Ishikawa (cell line): ENCODE data around the gene TRIO.

Experiments used
- CEBPB ChIP-seq: IDR thresholded peaks from 2 replicates; pipeline ENCODE4 v1.6.1; 2012
- CREB1 ChIP-seq: IDR thresholded peaks from 2 replicates; pipeline ENCODE4 v1.6.1; 2012; ENCODE audit warnings: low read depth
- EGR1 ChIP-seq: IDR thresholded peaks from 2 replicates; pipeline ENCODE4 v1.6.1; 2012
- EP300 ChIP-seq: IDR thresholded peaks from 2 replicates; pipeline ENCODE4 v1.6.1; 2012; ENCODE audit warnings: borderline replicate concordance
- FOXM1 ChIP-seq: IDR thresholded peaks from 2 replicates; pipeline ENCODE4 v1.6.1; 2012; ENCODE audit warnings: low read depth, borderline replicate concordance
- NFIC ChIP-seq: IDR thresholded peaks from 2 replicates; pipeline ENCODE4 v1.6.1; 2012
- RAD21 ChIP-seq: IDR thresholded peaks from 2 replicates; pipeline ENCODE4 v1.6.1; 2012; ENCODE audit warnings: low read depth
- TAF1 ChIP-seq: IDR thresholded peaks from 2 replicates; pipeline ENCODE4 v1.6.1; 2012; ENCODE audit warnings: low read depth, mild to moderate bottlenecking
- TCF12 ChIP-seq: IDR thresholded peaks from 2 replicates; pipeline ENCODE4 v1.6.1; 2012; ENCODE audit warnings: low read depth
- TEAD4 ChIP-seq: IDR thresholded peaks from 2 replicates; pipeline ENCODE4 v1.6.1; 2012
- YY1 ChIP-seq: IDR thresholded peaks from 2 replicates; pipeline ENCODE4 v1.6.1; 2012; ENCODE audit warnings: low read depth
- ZBTB7A ChIP-seq: IDR thresholded peaks from 2 replicates; pipeline ENCODE4 v1.6.1; 2012; ENCODE audit warnings: low read depth
- TF ChIP-seq, protein P1 (sequence below): IDR thresholded peaks from 2 replicates; pipeline ENCODE4 v1.6.1; 2012
- TF ChIP-seq, protein P2 (sequence below): IDR thresholded peaks from 2 replicates; pipeline ENCODE4 v1.6.1; 2012
- TF ChIP-seq, protein P3 (sequence below): IDR thresholded peaks from 2 replicates; pipeline ENCODE4 v1.6.1; 2012; ENCODE audit warnings: low read depth, mild to moderate bottlenecking

TRIO gene

DNA sequence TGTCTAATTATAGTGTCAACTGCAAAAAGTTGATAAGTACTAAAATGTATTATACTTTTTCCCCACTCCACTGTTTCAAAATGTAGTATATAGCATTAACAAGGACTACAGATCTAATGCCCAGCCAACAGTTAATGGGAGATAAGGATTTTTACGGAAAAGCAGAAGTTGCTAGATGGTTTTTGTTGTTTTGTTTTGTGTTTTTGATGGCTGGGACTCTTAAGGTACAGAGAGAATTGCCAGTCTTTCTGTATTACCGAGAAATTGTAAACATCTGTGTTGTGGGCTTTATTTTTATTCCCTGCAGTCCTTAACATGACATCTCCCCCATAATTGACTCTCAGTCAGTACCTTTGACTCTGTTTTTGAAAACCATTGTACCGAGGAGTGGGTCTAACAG lies 44.0 kb downstream of the TRIO start:
- TF ChIP-seq, protein P1, sequence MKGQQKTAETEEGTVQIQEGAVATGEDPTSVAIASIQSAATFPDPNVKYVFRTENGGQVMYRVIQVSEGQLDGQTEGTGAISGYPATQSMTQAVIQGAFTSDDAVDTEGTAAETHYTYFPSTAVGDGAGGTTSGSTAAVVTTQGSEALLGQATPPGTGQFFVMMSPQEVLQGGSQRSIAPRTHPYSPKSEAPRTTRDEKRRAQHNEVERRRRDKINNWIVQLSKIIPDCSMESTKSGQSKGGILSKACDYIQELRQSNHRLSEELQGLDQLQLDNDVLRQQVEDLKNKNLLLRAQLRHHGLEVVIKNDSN: no peak
- TF ChIP-seq TAF1 (no peak), TCF12 (no peak), TEAD4 (no peak), EGR1 (no peak), FOXM1 (no peak), YY1 (no peak), NFIC (no peak), ZBTB7A (no peak), RAD21 (no peak), CREB1 (no peak), EP300 (no peak), CEBPB (no peak)
- TF ChIP-seq, protein P2, sequence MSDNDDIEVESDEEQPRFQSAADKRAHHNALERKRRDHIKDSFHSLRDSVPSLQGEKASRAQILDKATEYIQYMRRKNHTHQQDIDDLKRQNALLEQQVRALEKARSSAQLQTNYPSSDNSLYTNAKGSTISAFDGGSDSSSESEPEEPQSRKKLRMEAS: no peak
- TF ChIP-seq, protein P3, sequence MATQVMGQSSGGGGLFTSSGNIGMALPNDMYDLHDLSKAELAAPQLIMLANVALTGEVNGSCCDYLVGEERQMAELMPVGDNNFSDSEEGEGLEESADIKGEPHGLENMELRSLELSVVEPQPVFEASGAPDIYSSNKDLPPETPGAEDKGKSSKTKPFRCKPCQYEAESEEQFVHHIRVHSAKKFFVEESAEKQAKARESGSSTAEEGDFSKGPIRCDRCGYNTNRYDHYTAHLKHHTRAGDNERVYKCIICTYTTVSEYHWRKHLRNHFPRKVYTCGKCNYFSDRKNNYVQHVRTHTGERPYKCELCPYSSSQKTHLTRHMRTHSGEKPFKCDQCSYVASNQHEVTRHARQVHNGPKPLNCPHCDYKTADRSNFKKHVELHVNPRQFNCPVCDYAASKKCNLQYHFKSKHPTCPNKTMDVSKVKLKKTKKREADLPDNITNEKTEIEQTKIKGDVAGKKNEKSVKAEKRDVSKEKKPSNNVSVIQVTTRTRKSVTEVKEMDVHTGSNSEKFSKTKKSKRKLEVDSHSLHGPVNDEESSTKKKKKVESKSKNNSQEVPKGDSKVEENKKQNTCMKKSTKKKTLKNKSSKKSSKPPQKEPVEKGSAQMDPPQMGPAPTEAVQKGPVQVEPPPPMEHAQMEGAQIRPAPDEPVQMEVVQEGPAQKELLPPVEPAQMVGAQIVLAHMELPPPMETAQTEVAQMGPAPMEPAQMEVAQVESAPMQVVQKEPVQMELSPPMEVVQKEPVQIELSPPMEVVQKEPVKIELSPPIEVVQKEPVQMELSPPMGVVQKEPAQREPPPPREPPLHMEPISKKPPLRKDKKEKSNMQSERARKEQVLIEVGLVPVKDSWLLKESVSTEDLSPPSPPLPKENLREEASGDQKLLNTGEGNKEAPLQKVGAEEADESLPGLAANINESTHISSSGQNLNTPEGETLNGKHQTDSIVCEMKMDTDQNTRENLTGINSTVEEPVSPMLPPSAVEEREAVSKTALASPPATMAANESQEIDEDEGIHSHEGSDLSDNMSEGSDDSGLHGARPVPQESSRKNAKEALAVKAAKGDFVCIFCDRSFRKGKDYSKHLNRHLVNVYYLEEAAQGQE: no peak

DNA sequence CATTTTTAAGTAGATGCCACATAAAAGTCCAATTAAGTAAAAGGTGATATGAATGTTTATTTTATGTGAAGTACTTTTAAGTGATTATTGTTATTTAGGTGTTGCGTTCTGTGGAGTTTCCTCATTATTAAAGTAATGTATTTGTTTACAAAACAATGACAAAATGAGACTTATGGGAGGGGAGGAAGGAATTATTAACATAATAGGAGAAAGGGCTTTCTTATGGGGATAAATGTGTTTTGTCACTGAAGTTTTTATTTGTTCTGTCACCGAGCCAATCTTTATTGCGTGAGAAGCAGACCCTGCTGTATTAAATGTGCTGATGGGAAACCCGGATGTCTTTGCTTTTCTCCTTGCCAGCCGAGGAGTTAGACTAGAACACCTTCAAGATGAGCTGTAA lies 44.5 kb downstream of the TRIO start:
- TF ChIP-seq RAD21 (no peak), CEBPB (no peak), TAF1 (no peak), ZBTB7A (no peak), EGR1 (no peak), CREB1 (no peak), TEAD4 (no peak), EP300 (no peak), NFIC (no peak), TCF12 (no peak), FOXM1 (no peak), YY1 (no peak)
- TF ChIP-seq, protein P3: no peak
- TF ChIP-seq, protein P1: no peak
- TF ChIP-seq, protein P2: no peak

DNA sequence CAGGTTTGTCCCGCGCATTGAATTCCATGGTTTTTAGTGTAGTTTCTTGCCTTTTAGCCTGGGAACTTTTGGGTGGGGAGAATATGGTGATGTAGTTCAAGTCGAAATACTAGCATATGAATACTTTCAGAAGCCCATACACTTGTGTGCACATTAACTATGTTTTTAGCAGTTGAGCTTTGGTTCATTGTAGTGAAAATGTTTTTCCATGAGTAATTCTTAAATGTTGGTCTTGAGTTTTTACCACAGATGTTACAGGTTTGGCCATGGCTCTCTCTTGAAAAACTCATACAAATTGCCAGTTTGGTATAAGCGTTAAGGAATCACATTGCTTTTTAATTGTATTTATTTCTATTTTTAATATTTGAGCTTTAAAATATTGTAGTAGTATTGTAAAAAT lies 45.6 kb downstream of the TRIO start:
- TF ChIP-seq YY1 (no peak), TCF12 (no peak), TEAD4 (no peak), FOXM1 (no peak), NFIC (no peak), RAD21 (no peak), TAF1 (no peak), CEBPB (no peak), EGR1 (no peak), ZBTB7A (no peak), CREB1 (no peak)
- TF ChIP-seq, protein P3: no peak
- TF ChIP-seq, protein P1: no peak
- TF ChIP-seq, protein P2: no peak

DNA sequence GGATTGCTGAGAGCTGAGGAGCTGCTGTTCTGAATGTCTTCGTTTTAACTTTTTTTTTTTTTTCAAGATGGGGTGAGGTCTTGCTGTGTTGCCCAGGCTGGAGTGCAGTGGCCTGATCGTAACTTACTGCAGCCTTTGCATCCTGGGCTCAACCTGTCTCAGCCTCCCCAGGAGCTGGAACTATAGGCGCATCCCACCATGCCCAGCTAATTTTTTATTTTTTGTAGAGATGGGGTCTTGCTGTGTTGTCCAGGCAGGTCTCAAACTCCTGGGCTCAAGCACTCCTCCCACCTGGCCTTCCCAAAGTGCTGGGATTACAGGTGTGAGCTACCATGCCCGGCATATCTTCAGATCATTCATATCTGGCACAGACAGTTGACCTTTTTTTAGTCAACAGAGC lies 46.5 kb downstream of the TRIO start:
- TF ChIP-seq ZBTB7A (no peak), YY1 (no peak), EP300 (no peak), FOXM1 (no peak), TCF12 (no peak), NFIC (no peak), TAF1 (no peak), RAD21 (no peak), CREB1 (no peak), TEAD4 (no peak), CEBPB (no peak)
- TF ChIP-seq, protein P1: no peak
- TF ChIP-seq, protein P3: no peak
